ENCODE measurements around the gene ZFPL1.

Gene ZFPL1

GRCh38 chr11:65059523-65059922, 24.5 kb upstream of the ZFPL1 start:
- no peak overlapping the region for H3K4me3 ChIP-seq (ENCODE audit: low read length)
- no peak for DNase-seq (ENCODE audit: low read depth)
- no peak for TF ChIP-seq CTCF (IDR thresholded peaks at IDR 0.05; ENCODE audit: insufficient read depth, low read depth, low read length, missing control alignments)

- DNase-seq (ENCODE audit: low read depth) = no peak
- no peak overlapping the region for H3K4me3 ChIP-seq (ENCODE audit: low read length)
- TF ChIP-seq CTCF (IDR thresholded peaks at IDR 0.05; ENCODE audit: insufficient read depth, low read depth, low read length, missing control alignments) = no peak
Observed at GRCh38 chr11:65059959-65060824, 23.8 kb upstream of the ZFPL1 start.

- peak; percentile 19 for TF ChIP-seq CTCF (IDR thresholded peaks at IDR 0.05; ENCODE audit: insufficient read depth, low read depth, low read length, missing control alignments)
- DNase-seq (ENCODE audit: low read depth) = peak; percentile 26
- H3K4me3 ChIP-seq (ENCODE audit: low read length) = no peak overlapping the region
Observed at GRCh38 chr11:65060913-65061408, 23.1 kb upstream of the ZFPL1 start.

- DNase-seq (ENCODE audit: low read depth) = peak; percentile 65
- no peak for TF ChIP-seq CTCF (IDR thresholded peaks at IDR 0.05; ENCODE audit: insufficient read depth, low read depth, low read length, missing control alignments)
- no peak overlapping the region for H3K4me3 ChIP-seq (ENCODE audit: low read length)
Observed at GRCh38 chr11:65063532-65063931, 20.5 kb upstream of the ZFPL1 start.

- no peak for TF ChIP-seq CTCF (IDR thresholded peaks at IDR 0.05; ENCODE audit: insufficient read depth, low read depth, low read length, missing control alignments)
- H3K4me3 ChIP-seq (ENCODE audit: low read length) = no peak overlapping the region
- no peak for DNase-seq (ENCODE audit: low read depth)
Observed at GRCh38 chr11:65064847-65065240, 19.2 kb upstream of the ZFPL1 start.

GRCh38 chr11:65065851-65066250, 18.2 kb upstream of the ZFPL1 start:
- TF ChIP-seq CTCF (IDR thresholded peaks at IDR 0.05; ENCODE audit: insufficient read depth, low read depth, low read length, missing control alignments) = no peak
- no peak overlapping the region for H3K4me3 ChIP-seq (ENCODE audit: low read length)
- no peak for DNase-seq (ENCODE audit: low read depth)

GRCh38 chr11:65066315-65066714, 17.7 kb upstream of the ZFPL1 start:
- DNase-seq (ENCODE audit: low read depth) = no peak
- TF ChIP-seq CTCF (IDR thresholded peaks at IDR 0.05; ENCODE audit: insufficient read depth, low read depth, low read length, missing control alignments) = no peak
- H3K4me3 ChIP-seq (ENCODE audit: low read length) = no peak overlapping the region
